Thyroid gland (tissue), 4 donors: Measurements from ENCODE around the gene ZNF536. TPM values are rescaled to one million over a fixed set of nuclear protein-coding genes. Genes with fewer than 3 reads are reported as not detected.
A peak's percentile ranks its signal among the peaks of the same experiment; 100 is the strongest.

Experiments
- DNase-seq, 2 donors: peaks; one replicate each; pipeline ENCODE4 v3.0.0-alpha.2; 2019
- H3K27ac ChIP-seq, 3 donors: fragments of 200-600 bp; sonication (generic); 1 replicate in 2 of 3; 2 replicates in 1 of 3; pipeline ENCODE4 v1.5.1; 2016 to 2019; ENCODE audit warnings: mild to moderate bottlenecking in 1 of 3, moderate library complexity in 1 of 3
- H3K27me3 ChIP-seq: fragments of 200-600 bp; sonication (generic); one replicate; pipeline ENCODE4 v1.5.1; 2019
- H3K36me3 ChIP-seq, 2 donors: fragments of 200-600 bp; sonication (generic); one replicate each; pipeline ENCODE4 v1.5.1; 2016 to 2019
- H3K4me1 ChIP-seq, 2 donors: fragments of 200-600 bp; sonication (generic); one replicate each; pipeline ENCODE4 v1.5.1; 2017 to 2019
- H3K4me3 ChIP-seq, 3 donors: fragments of 200-600 bp; sonication (generic); replicated peaks in 1 of 3; 1 replicate in 2 of 3; 2 replicates in 1 of 3; pipeline ENCODE4 v1.5.1; 2016; ENCODE audit warnings: mild to moderate bottlenecking in 1 of 3
- H3K9me3 ChIP-seq: fragments of 200-600 bp; sonication (generic); one replicate; pipeline ENCODE4 v1.5.1; 2017
- CTCF ChIP-seq, 6 experiments: fragments of 200-600 bp in 3 of 6; fragments of 450-650 bp in 3 of 6; sonication (generic) in 3 of 6; IDR thresholded peaks; one replicate each; pipeline ENCODE4 v1.5.1; 2016 to 2019; ENCODE audit warnings: antibody characterized with exemption in 6 of 6, mild to moderate bottlenecking in 2 of 6, inconsistent platforms in 1 of 6, moderate library complexity in 1 of 6
- POLR2A ChIP-seq, 2 donors: fragments of 450-650 bp; IDR thresholded peaks; one replicate each; pipeline ENCODE4 v1.6.1; 2017; ENCODE audit warnings: antibody characterized with exemption in 2 of 2, mild to moderate bottlenecking in 2 of 2, moderate library complexity in 1 of 2
- WGBS, 2 donors: methylation state at CpG; one replicate each; pipeline ENCODE4 v1.1.5; 2017; 5-methylcytosine and 5-hydroxymethylcytosine counted together
- intact Hi-C: fragments of 100-400 bp; cut with DNase I; formaldehyde crosslinking; loops from one replicate; pipeline ENCODE4 v1.15.1; 2023
- total RNA-seq, 4 donors: library from RNA; depleted of rRNA; stranded (reverse); fragments of >200 nt; gene quantifications; one replicate each; pipeline ENCODE4 v1.2.3, GENCODE V29; 2016

The ZNF536 gene
- total RNA-seq, 4 donors from 2014 or later: 1.1 to 10.8 (median 5.3) TPM

- Histone ChIP-seq H3K27me3 (no peaks in the 10 kb centered on the region), H3K36me3 (no peaks in the 10 kb centered on the region), H3K4me3 (no peak overlapping the region), H3K4me1 (no peaks in the 10 kb centered on the region), H3K27ac (no peak overlapping the region), H3K9me3 (no peaks in the 10 kb centered on the region)
- intact Hi-C loops: no loop called here
- no peak for DNase-seq
- 86% methylated on average over 15 of the region's 15 CpGs for WGBS, 2 donors
- TF ChIP-seq CTCF (IDR thresholded peaks at IDR 0.05) (no peak), POLR2A (IDR thresholded peaks at IDR 0.05) (no peak)
Observed at GRCh38 chr19:30402436-30403202, 30.4 kb downstream of the ZNF536 start.

GRCh38 chr19:30403203-30403985 is 31.2 kb downstream of the ZNF536 start:
- TF ChIP-seq POLR2A (IDR thresholded peaks at IDR 0.05) (no peak), CTCF (IDR thresholded peaks at IDR 0.05) (no peak)
- no peaks in the 10 kb centered on the region for H3K4me1 ChIP-seq
- 78 to 84% methylated on average over 12 of the region's 12 CpGs for WGBS, 2 donors
- intact Hi-C loops: no loop called here
- no peaks in the 10 kb centered on the region for H3K36me3 ChIP-seq
- no peaks in the 10 kb centered on the region for H3K9me3 ChIP-seq
- no peak for DNase-seq
- no peaks in the 10 kb centered on the region for H3K27me3 ChIP-seq
- no peak overlapping the region for H3K4me3 ChIP-seq
- no peak overlapping the region for H3K27ac ChIP-seq

GRCh38 chr19:30406220-30407067 is 34.3 kb downstream of the ZNF536 start:
- TF ChIP-seq CTCF (IDR thresholded peaks at IDR 0.05) (peak in 5 of 6 experiments; percentile 26 to 78 (median 74)), POLR2A (IDR thresholded peaks at IDR 0.05) (no peak)
- intact Hi-C loops: loop anchor here (5.0 kb wide), 1 partner anchor 184 kb away; no protein-coding TSS in a partner anchor
- DNase-seq: peak; percentile 54 to 60
- no peaks in the 10 kb centered on the region for H3K9me3 ChIP-seq
- H3K4me3 ChIP-seq: no peak overlapping the region
- no peaks in the 10 kb centered on the region for H3K4me1 ChIP-seq
- H3K27ac ChIP-seq: no peak overlapping the region
- WGBS, 2 donors: 59 to 66% methylated on average over 12 to 13 of the region's 13 CpGs
- H3K27me3 ChIP-seq: no peaks in the 10 kb centered on the region
- no peaks in the 10 kb centered on the region for H3K36me3 ChIP-seq

- no peak overlapping the region for H3K27ac ChIP-seq
- TF ChIP-seq POLR2A (IDR thresholded peaks at IDR 0.05) (no peak), CTCF (IDR thresholded peaks at IDR 0.05) (no peak)
- H3K36me3 ChIP-seq: no peaks in the 10 kb centered on the region
- WGBS, 2 donors: 87% methylated on average over 8 of the region's 8 CpGs
- intact Hi-C loops: loop anchor here (5.0 kb wide), 1 partner anchor 185 kb away; no protein-coding TSS in a partner anchor
- no peaks in the 10 kb centered on the region for H3K9me3 ChIP-seq
- no peaks in the 10 kb centered on the region for H3K4me1 ChIP-seq
- DNase-seq: no peak
- no peaks in the 10 kb centered on the region for H3K27me3 ChIP-seq
- no peak overlapping the region for H3K4me3 ChIP-seq
Observed at GRCh38 chr19:30407068-30407709, 35.0 kb downstream of the ZNF536 start.
